GM23338 (cell line): ENCODE results near the gene PSMA8. TPM values are rescaled to one million over a fixed set of nuclear protein-coding genes. Genes with fewer than 3 reads are reported as not detected.

Source experiments
- ATAC-seq: fragments of 200-7000 bp; cut with Tn5 transposase; 3 replicates; pipeline ENCODE4 v1.9.1; 2020
- DNase-seq: peaks from one replicate; pipeline ENCODE4 v3.0.0-alpha.2; 2015; ENCODE audit warnings: low spot score
- H2AFZ ChIP-seq: fragments of 200-600 bp; sonication (generic); 2 replicates; pipeline ENCODE4 v1.8.0; 2016; ENCODE audit warnings: antibody characterized with exemption, mild to moderate bottlenecking, moderate library complexity
- H3F3A ChIP-seq: fragments of 200-600 bp; sonication (generic); replicated peaks from 2 replicates; pipeline ENCODE4 v1.8.0; 2017; ENCODE audit warnings: antibody characterized with exemption, mixed run types, low read depth
- H3K27ac ChIP-seq: fragments of 200-600 bp; sonication (generic); 2 replicates; pipeline ENCODE4 v1.6.1; 2016; ENCODE audit warnings: low read depth
- H3K27me3 ChIP-seq: fragments of 200-600 bp; sonication (generic); 2 replicates; pipeline ENCODE4 v1.8.0; 2016; ENCODE audit warnings: mild to moderate bottlenecking, mixed run types, moderate library complexity; ENCODE audit not compliant: insufficient read depth
- H3K36me3 ChIP-seq: fragments of 200-600 bp; sonication (generic); 2 replicates; pipeline ENCODE4 v1.8.0; 2016; ENCODE audit warnings: mild to moderate bottlenecking; ENCODE audit not compliant: insufficient read depth
- H3K4me1 ChIP-seq: fragments of 200-600 bp; sonication (generic); 2 replicates; pipeline ENCODE4 v1.8.0; 2016; ENCODE audit warnings: mild to moderate bottlenecking, moderate library complexity; ENCODE audit not compliant: insufficient read depth
- H3K4me2 ChIP-seq: fragments of 200-600 bp; sonication (generic); 2 replicates; pipeline ENCODE4 v1.7.1; 2017; ENCODE audit warnings: mixed run types
- H3K4me3 ChIP-seq: fragments of 200-600 bp; sonication (generic); 2 replicates; pipeline ENCODE4 v1.6.1; 2016; ENCODE audit warnings: mixed run types
- H3K79me2 ChIP-seq: fragments of 200-600 bp; sonication (generic); replicated peaks from 2 replicates; pipeline ENCODE4 v1.8.0; 2017; ENCODE audit warnings: mild to moderate bottlenecking; ENCODE audit not compliant: insufficient read depth
- H3K9me2 ChIP-seq: fragments of 200-600 bp; sonication (generic); 2 replicates; pipeline ENCODE4 v1.8.0; 2017; ENCODE audit not compliant: insufficient read depth
- H4K20me1 ChIP-seq: fragments of 200-600 bp; sonication (generic); replicated peaks from 2 replicates; pipeline ENCODE4 v1.8.0; 2017; ENCODE audit warnings: mild to moderate bottlenecking; ENCODE audit not compliant: insufficient read depth
- H3K27ac Mint-ChIP-seq: 2 replicates; pipeline ENCODE4 v1.8.0; 2020; ENCODE audit warnings: inconsistent platforms, mild to moderate bottlenecking, moderate library complexity, mixed read lengths
- H3K27me3 Mint-ChIP-seq: 3 replicates; pipeline ENCODE4 v1.8.0; 2022; ENCODE audit warnings: low read depth, mild to moderate bottlenecking, moderate library complexity, mixed read lengths, inconsistent platforms; ENCODE audit not compliant: insufficient read depth, poor library complexity
- H3K36me3 Mint-ChIP-seq: 3 replicates; pipeline ENCODE4 v1.8.0; 2021; ENCODE audit warnings: low read depth, mild to moderate bottlenecking, inconsistent platforms, moderate library complexity, mixed read lengths
- H3K4me1 Mint-ChIP-seq: 3 replicates; pipeline ENCODE4 v1.8.0; 2020; ENCODE audit warnings: mild to moderate bottlenecking, inconsistent platforms, mixed read lengths
- H3K4me3 Mint-ChIP-seq: 3 replicates; pipeline ENCODE4 v1.8.0; 2021; ENCODE audit warnings: moderate library complexity, mild to moderate bottlenecking, inconsistent platforms, mixed read lengths
- H3K9me3 Mint-ChIP-seq: 3 replicates; pipeline ENCODE4 v1.8.0; 2020; ENCODE audit warnings: moderate library complexity, mild to moderate bottlenecking, inconsistent platforms, mixed read lengths
- CREB1 ChIP-seq: fragments of 250-450 bp; sonication (Bioruptor Pico); IDR thresholded peaks from 2 replicates; pipeline ENCODE4 v1.5.0; 2020; ENCODE audit warnings: low read depth, mild to moderate bottlenecking, moderate library complexity
- EZH2 ChIP-seq: fragments of 200-600 bp; sonication (generic); IDR thresholded peaks from one replicate; pipeline ENCODE4 v1.8.0; 2017; ENCODE audit warnings: antibody characterized with exemption, mild to moderate bottlenecking, low read depth; ENCODE audit not compliant: unreplicated experiment
- EZH2phosphoT487 ChIP-seq: fragments of 200-600 bp; sonication (generic); IDR thresholded peaks from one replicate; pipeline ENCODE4 v1.8.1; 2018; ENCODE audit warnings: antibody characterized with exemption; ENCODE audit not compliant: unreplicated experiment
- JUNB ChIP-seq: IDR thresholded peaks from one replicate; pipeline ENCODE4 v1.6.1; 2016; ENCODE audit warnings: antibody characterized with exemption; ENCODE audit not compliant: unreplicated experiment
- NANOG ChIP-seq: IDR thresholded peaks from 2 replicates; pipeline ENCODE4 v1.6.1; 2016; ENCODE audit warnings: antibody characterized with exemption, borderline replicate concordance
- POLR2AphosphoS5 ChIP-seq: IDR thresholded peaks from 2 replicates; pipeline ENCODE4 v1.6.1; 2016; ENCODE audit warnings: antibody characterized with exemption, low read depth
- STAT1 ChIP-seq: IDR thresholded peaks from one replicate; pipeline ENCODE4 v1.6.1; 2016; ENCODE audit warnings: antibody characterized with exemption; ENCODE audit not compliant: unreplicated experiment
- ZNF114 ChIP-seq: fragments of 250-450 bp; sonication (Bioruptor Pico); IDR thresholded peaks from 2 replicates; pipeline ENCODE4 v1.5.0; 2020; ENCODE audit warnings: mild to moderate bottlenecking, moderate library complexity
- ZNF331 ChIP-seq: fragments of 250-450 bp; sonication (Bioruptor Pico); IDR thresholded peaks from 2 replicates; pipeline ENCODE4 v1.5.0; 2020; ENCODE audit warnings: low read depth, mild to moderate bottlenecking, moderate library complexity
- polyA plus RNA-seq: library from polyadenylated mRNA; unstranded; fragments of >200 nt; fragmentation: Nextera tagmentation; extraction: Ambion mirVana; gene quantifications from 2 replicates; pipeline ENCODE4 v1.2.1, GENCODE V29; 2016
- total RNA-seq: library from RNA; depleted of rRNA; stranded (reverse); fragments of >200 nt; shearing (Covaris generic); gene quantifications from 2 replicates; pipeline ENCODE4 v1.2.3, GENCODE V29; 2014
- TF ChIP-seq, protein P1 (sequence below), 2 experiments: fragments of 200-600 bp in 1 of 2; sonication (generic) in 1 of 2; conservative IDR thresholded peaks; 2 replicates each; pipeline versions ENCODE4 v1.5.1 to v1.6.1; 2016 to 2017; ENCODE audit warnings: antibody characterized with exemption in 2 of 2, low read depth in 2 of 2, mild to moderate bottlenecking in 2 of 2, moderate library complexity in 1 of 2
- TF ChIP-seq, protein P2 (sequence below): IDR thresholded peaks from 2 replicates; pipeline ENCODE4 v1.6.1; 2016; ENCODE audit warnings: antibody characterized with exemption
- TF ChIP-seq, protein P3 (sequence below): fragments of 250-450 bp; sonication (Bioruptor Pico); IDR thresholded peaks from 2 replicates; pipeline ENCODE4 v1.5.0; 2020; ENCODE audit warnings: mild to moderate bottlenecking, moderate library complexity
- TF ChIP-seq, protein P4 (sequence below): IDR thresholded peaks from one replicate; pipeline ENCODE4 v1.6.1; 2018; ENCODE audit warnings: antibody characterized with exemption; ENCODE audit not compliant: unreplicated experiment

PSMA8 gene
- total and polyA plus RNA-seq, 2 experiments from 2014 or later: not detected

DNA sequence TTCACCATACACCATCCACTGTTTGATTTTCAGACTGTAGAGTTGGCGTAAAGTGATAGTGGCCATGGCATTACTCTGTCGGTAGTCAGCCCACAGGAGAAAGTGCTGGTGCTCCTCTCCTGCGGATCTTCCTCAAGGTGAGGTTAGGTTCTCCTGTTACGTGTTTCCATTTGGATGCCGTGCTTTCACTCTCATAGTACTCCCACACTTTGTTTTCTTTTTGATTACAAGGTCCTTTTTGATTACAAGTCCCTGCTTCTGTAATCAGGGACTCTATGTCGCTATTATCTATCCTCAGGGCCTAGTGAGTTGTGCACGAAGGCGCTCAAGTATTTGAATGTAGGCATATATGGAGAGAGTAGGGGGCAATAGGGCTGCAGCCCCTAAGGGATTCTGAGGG lies 96.8 kb downstream of the PSMA8 start:
- Mint-ChIP-seq H3K27ac (peak overlapping the region; percentile 54), H3K9me3 (peaks cover 15% of the 10 kb centered on the region), H3K4me3 (no peak overlapping the region), H3K4me1 (peaks cover 65% of the 10 kb centered on the region), H3K27me3 (no peaks in the 10 kb centered on the region), H3K36me3 (peaks cover 31% of the 10 kb centered on the region)
- H3F3A ChIP-seq: 0 out of 2 replicates have a peak, but pooled peaks cover 4% of the 10 kb centered on the region
- no peak overlapping the region for H3K4me2 ChIP-seq
- no peak overlapping the region for H3K27ac ChIP-seq
- TF ChIP-seq ZNF331 (CRISPR knock-in tag) (no peak), EZH2phosphoT487 (no peak), STAT1 (no peak), EZH2 (no peak), JUNB (no peak), CREB1 (CRISPR knock-in tag) (no peak), ZNF114 (CRISPR knock-in tag) (no peak), NANOG (no peak), POLR2AphosphoS5 (no peak)
- TF ChIP-seq, protein P1, sequence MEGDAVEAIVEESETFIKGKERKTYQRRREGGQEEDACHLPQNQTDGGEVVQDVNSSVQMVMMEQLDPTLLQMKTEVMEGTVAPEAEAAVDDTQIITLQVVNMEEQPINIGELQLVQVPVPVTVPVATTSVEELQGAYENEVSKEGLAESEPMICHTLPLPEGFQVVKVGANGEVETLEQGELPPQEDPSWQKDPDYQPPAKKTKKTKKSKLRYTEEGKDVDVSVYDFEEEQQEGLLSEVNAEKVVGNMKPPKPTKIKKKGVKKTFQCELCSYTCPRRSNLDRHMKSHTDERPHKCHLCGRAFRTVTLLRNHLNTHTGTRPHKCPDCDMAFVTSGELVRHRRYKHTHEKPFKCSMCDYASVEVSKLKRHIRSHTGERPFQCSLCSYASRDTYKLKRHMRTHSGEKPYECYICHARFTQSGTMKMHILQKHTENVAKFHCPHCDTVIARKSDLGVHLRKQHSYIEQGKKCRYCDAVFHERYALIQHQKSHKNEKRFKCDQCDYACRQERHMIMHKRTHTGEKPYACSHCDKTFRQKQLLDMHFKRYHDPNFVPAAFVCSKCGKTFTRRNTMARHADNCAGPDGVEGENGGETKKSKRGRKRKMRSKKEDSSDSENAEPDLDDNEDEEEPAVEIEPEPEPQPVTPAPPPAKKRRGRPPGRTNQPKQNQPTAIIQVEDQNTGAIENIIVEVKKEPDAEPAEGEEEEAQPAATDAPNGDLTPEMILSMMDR (conservative IDR thresholded peaks at IDR 0.05; ENCODE audit: low read depth in 2 of 2): no peak
- TF ChIP-seq, protein P2, sequence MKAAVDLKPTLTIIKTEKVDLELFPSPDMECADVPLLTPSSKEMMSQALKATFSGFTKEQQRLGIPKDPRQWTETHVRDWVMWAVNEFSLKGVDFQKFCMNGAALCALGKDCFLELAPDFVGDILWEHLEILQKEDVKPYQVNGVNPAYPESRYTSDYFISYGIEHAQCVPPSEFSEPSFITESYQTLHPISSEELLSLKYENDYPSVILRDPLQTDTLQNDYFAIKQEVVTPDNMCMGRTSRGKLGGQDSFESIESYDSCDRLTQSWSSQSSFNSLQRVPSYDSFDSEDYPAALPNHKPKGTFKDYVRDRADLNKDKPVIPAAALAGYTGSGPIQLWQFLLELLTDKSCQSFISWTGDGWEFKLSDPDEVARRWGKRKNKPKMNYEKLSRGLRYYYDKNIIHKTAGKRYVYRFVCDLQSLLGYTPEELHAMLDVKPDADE: no peak
- TF ChIP-seq, protein P3, sequence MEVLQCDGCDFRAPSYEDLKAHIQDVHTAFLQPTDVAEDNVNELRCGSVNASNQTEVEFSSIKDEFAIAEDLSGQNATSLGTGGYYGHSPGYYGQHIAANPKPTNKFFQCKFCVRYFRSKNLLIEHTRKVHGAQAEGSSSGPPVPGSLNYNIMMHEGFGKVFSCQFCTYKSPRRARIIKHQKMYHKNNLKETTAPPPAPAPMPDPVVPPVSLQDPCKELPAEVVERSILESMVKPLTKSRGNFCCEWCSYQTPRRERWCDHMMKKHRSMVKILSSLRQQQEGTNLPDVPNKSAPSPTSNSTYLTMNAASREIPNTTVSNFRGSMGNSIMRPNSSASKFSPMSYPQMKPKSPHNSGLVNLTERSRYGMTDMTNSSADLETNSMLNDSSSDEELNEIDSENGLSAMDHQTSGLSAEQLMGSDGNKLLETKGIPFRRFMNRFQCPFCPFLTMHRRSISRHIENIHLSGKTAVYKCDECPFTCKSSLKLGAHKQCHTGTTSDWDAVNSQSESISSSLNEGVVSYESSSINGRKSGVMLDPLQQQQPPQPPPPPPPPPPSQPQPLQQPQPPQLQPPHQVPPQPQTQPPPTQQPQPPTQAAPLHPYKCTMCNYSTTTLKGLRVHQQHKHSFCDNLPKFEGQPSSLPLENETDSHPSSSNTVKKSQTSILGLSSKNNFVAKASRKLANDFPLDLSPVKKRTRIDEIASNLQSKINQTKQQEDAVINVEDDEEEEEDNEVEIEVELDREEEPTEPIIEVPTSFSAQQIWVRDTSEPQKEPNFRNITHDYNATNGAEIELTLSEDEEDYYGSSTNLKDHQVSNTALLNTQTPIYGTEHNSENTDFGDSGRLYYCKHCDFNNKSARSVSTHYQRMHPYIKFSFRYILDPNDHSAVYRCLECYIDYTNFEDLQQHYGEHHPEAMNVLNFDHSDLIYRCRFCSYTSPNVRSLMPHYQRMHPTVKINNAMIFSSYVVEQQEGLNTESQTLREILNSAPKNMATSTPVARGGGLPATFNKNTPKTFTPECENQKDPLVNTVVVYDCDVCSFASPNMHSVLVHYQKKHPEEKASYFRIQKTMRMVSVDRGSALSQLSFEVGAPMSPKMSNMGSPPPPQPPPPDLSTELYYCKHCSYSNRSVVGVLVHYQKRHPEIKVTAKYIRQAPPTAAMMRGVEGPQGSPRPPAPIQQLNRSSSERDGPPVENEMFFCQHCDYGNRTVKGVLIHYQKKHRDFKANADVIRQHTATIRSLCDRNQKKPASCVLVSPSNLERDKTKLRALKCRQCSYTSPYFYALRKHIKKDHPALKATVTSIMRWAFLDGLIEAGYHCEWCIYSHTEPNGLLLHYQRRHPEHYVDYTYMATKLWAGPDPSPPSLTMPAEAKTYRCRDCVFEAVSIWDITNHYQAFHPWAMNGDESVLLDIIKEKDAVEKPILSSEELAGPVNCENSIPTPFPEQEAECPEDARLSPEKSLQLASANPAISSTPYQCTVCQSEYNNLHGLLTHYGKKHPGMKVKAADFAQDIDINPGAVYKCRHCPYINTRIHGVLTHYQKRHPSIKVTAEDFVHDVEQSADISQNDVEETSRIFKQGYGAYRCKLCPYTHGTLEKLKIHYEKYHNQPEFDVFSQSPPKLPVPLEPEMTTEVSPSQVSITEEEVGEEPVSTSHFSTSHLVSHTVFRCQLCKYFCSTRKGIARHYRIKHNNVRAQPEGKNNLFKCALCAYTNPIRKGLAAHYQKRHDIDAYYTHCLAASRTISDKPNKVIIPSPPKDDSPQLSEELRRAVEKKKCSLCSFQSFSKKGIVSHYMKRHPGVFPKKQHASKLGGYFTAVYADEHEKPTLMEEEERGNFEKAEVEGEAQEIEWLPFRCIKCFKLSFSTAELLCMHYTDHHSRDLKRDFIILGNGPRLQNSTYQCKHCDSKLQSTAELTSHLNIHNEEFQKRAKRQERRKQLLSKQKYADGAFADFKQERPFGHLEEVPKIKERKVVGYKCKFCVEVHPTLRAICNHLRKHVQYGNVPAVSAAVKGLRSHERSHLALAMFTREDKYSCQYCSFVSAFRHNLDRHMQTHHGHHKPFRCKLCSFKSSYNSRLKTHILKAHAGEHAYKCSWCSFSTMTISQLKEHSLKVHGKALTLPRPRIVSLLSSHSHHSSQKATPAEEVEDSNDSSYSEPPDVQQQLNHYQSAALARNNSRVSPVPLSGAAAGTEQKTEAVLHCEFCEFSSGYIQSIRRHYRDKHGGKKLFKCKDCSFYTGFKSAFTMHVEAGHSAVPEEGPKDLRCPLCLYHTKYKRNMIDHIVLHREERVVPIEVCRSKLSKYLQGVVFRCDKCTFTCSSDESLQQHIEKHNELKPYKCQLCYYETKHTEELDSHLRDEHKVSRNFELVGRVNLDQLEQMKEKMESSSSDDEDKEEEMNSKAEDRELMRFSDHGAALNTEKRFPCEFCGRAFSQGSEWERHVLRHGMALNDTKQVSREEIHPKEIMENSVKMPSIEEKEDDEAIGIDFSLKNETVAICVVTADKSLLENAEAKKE: no peak
- TF ChIP-seq, protein P4, sequence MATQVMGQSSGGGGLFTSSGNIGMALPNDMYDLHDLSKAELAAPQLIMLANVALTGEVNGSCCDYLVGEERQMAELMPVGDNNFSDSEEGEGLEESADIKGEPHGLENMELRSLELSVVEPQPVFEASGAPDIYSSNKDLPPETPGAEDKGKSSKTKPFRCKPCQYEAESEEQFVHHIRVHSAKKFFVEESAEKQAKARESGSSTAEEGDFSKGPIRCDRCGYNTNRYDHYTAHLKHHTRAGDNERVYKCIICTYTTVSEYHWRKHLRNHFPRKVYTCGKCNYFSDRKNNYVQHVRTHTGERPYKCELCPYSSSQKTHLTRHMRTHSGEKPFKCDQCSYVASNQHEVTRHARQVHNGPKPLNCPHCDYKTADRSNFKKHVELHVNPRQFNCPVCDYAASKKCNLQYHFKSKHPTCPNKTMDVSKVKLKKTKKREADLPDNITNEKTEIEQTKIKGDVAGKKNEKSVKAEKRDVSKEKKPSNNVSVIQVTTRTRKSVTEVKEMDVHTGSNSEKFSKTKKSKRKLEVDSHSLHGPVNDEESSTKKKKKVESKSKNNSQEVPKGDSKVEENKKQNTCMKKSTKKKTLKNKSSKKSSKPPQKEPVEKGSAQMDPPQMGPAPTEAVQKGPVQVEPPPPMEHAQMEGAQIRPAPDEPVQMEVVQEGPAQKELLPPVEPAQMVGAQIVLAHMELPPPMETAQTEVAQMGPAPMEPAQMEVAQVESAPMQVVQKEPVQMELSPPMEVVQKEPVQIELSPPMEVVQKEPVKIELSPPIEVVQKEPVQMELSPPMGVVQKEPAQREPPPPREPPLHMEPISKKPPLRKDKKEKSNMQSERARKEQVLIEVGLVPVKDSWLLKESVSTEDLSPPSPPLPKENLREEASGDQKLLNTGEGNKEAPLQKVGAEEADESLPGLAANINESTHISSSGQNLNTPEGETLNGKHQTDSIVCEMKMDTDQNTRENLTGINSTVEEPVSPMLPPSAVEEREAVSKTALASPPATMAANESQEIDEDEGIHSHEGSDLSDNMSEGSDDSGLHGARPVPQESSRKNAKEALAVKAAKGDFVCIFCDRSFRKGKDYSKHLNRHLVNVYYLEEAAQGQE: no peak
- H4K20me1 ChIP-seq: peaks cover 21% of the 10 kb centered on the region
- peaks cover 85% of the 10 kb centered on the region for H3K79me2 ChIP-seq
- no peak for DNase-seq
- H3K36me3 ChIP-seq: no peaks in the 10 kb centered on the region
- no peak overlapping the region for H2AFZ ChIP-seq
- H3K4me1 ChIP-seq: peaks cover 37% of the 10 kb centered on the region
- peaks cover 4% of the 10 kb centered on the region; the same call in 1 of the 2 replicates for H3K9me2 ChIP-seq
- H3K27me3 ChIP-seq: no peaks in the 10 kb centered on the region
- H3K4me3 ChIP-seq: no peak overlapping the region
- ATAC-seq: no peak
